Heart right ventricle (tissue), 16 donors: ENCODE results near the gene SIN3A. TPM values are rescaled to one million over a fixed set of nuclear protein-coding genes. Genes with fewer than 3 reads are reported as not detected.

Experiments
- ATAC-seq, 8 donors: fragments of 200-7000 bp; cut with Tn5 transposase; one replicate each; pipeline ENCODE4 v1.9.1; 2020; ENCODE audit warnings: mild to moderate bottlenecking in 8 of 8, moderate library complexity in 8 of 8, moderate number of reproducible peaks in 1 of 8
- DNase-seq, 2 donors: peaks; one replicate each; pipeline ENCODE4 v3.0.0-alpha.2; 2020
- H3K27ac ChIP-seq, 10 donors: fragments of 200-600 bp; sonication (generic) in 2 of 10; one replicate each; pipeline versions ENCODE4 v1.5.0 to v1.8.0; 2020 to 2022; ENCODE audit warnings: mild to moderate bottlenecking in 3 of 10
- H3K27me3 ChIP-seq, 7 donors: fragments of 200-600 bp; one replicate each; pipeline ENCODE4 v1.8.0; 2021 to 2022; ENCODE audit warnings: mild to moderate bottlenecking in 2 of 7
- H3K36me3 ChIP-seq, 9 donors: fragments of 200-600 bp; sonication (generic) in 1 of 9; one replicate each; pipeline versions ENCODE4 v1.5.0 to v1.8.0; 2020 to 2022; ENCODE audit warnings: mild to moderate bottlenecking in 2 of 9
- H3K4me1 ChIP-seq, 9 donors: fragments of 200-600 bp; sonication (generic) in 1 of 9; one replicate each; pipeline versions ENCODE4 v1.5.0 to v1.8.0; 2020 to 2022; ENCODE audit warnings: mild to moderate bottlenecking in 4 of 9
- H3K4me3 ChIP-seq, 10 donors: fragments of 200-600 bp; sonication (generic) in 2 of 10; one replicate each; pipeline versions ENCODE4 v1.5.0 to v1.8.0; 2020 to 2022; ENCODE audit warnings: mild to moderate bottlenecking in 7 of 10, moderate library complexity in 2 of 10
- H3K9me3 ChIP-seq, 11 donors: fragments of 200-600 bp in 10 of 11; sonication (generic) in 2 of 11; one replicate each; pipeline versions ENCODE4 v1.5.0 to v1.8.0; 2013 to 2022; ENCODE audit warnings: mild to moderate bottlenecking in 2 of 11, control low read depth in 1 of 11, moderate library complexity in 1 of 11
- CTCF ChIP-seq, 9 donors: fragments of 200-600 bp; sonication (generic) in 2 of 9; IDR thresholded peaks; one replicate each; pipeline versions ENCODE4 v1.5.0 to v1.8.0; 2021 to 2022; ENCODE audit warnings: antibody characterized with exemption in 9 of 9, mild to moderate bottlenecking in 5 of 9, moderate library complexity in 1 of 9
- WGBS, 2 donors: extraction: QIAGEN DNeasy Blood & Tissue Kit; methylation state at CpG; one replicate each; pipeline ENCODE4 v1.1.7; 2013; ENCODE audit warnings: inconsistent platforms in 1 of 2; 5-methylcytosine and 5-hydroxymethylcytosine counted together
- intact Hi-C, 10 donors: fragments of 100-400 bp; cut with DNase I; formaldehyde crosslinking; loops; one replicate each; pipeline versions ENCODE4 v1.11.1 to v1.14.2; 2022
- microRNA-seq, 2 donors: library from miRNA; unstranded; fragments of <30 nt; microRNA quantifications; one replicate each; pipeline ENCODE4 v1.2.0, GENCODE V29; 2021
- polyA plus RNA-seq, 2 donors: library from polyadenylated mRNA; stranded (reverse); fragments of 200-250 nt; gene quantifications; one replicate each; pipeline ENCODE4 v1.2.3, GENCODE V29; 2013
- total RNA-seq, 10 donors: library from RNA; stranded (reverse); fragmentation: NEBNext Ultra II Directional in 3 of 10; extraction: Animal tissue kit (Norgen Biotek cat#: 25700) in 3 of 10; gene quantifications; one replicate each; pipeline versions ENCODE4 v1.2.1 to v1.2.4, GENCODE V29; 2021 to 2023
- donor health status: Arrhythmogenic right ventricular cardiomyopathy.
- donor health status: ischemic (EF 13 %, LVEDD 7.1; RV severe dilation, severe dysfunction).
- donor health status: healthy with polysubstance abuse.
- donor health status: DM: no; HTN: yes; CAD: no.
- donor health status: DM: no; HTN: no; CAD: no.
- donor health status: ischemic (EF 25% LVEDD 6.9; RV normal size, moderate dysfunction).
- donor health status: ischemic (EF 25% LVEDD 5.7; RV mildly dilated, moderate dysfunction).
- donor health status: healthy.
- donor health status: DM: yes; HTN: yes; CAD: no.
- donor health status: Ischemic cardiomyopathy.
- donor health status: ischemic (EF 35%, LVEDD 5.7; RV mildly dilated, moderate dysfunction).
- donor health status: nonischemic (EF 11% LVEDD 7.7; RV severe dilation, severe dysfunction).
- donor health status: DM: yes; HTN: yes; CAD: no.
- donor health status: PGD.
- donor health status: ischemic (EF 29% LVEDD 5.4; RV normal size, mild dysfunction).
- donor health status: nonischemic (EF 23%, LVEDD 6.1; RV moderate dilation, normal function).

Gene SIN3A
- total and polyA plus RNA-seq, 12 donors, result 7.9 to 41.8 (median 29.3) TPM

GRCh38 chr15:75327491-75327890 lies 124.0 kb downstream of the SIN3A start:
- WGBS, 2 donors, result 78 to 86% methylated on average over 3 of the region's 3 CpGs
- ATAC-seq (no peak), DNase-seq (no peak)
- intact Hi-C loops, result loop anchor here in 2 of 10 donors (10.0 kb wide), 2 partner anchors 57 to 113 kb away; no protein-coding TSS in a partner anchor
- no peak for TF ChIP-seq CTCF (IDR thresholded peaks at IDR 0.05)
- Histone ChIP-seq H3K4me1 (no peaks in the 10 kb centered on the region), H3K4me3 (no peak overlapping the region), H3K9me3 (no peaks in the 10 kb centered on the region), H3K27ac (no peak overlapping the region), H3K27me3 (no peaks in the 10 kb centered on the region), H3K36me3 (no peaks in the 10 kb centered on the region)

- no peaks in the 10 kb centered on the region for H3K4me1 ChIP-seq
- ATAC-seq, result no peak
- H3K4me3 ChIP-seq, result no peak overlapping the region
- TF ChIP-seq CTCF (IDR thresholded peaks at IDR 0.05), result no peak
- no peak for DNase-seq
- H3K9me3 ChIP-seq, result no peaks in the 10 kb centered on the region
- intact Hi-C loops, result loop anchor here in 2 of 10 donors (10.0 kb wide), 2 partner anchors 58 to 112 kb away; no protein-coding TSS in a partner anchor
- 88 to 89% methylated on average over 4 of the region's 4 CpGs for WGBS, 2 donors
- H3K36me3 ChIP-seq, result no peaks in the 10 kb centered on the region
- H3K27me3 ChIP-seq, result no peaks in the 10 kb centered on the region
- H3K27ac ChIP-seq, result no peak overlapping the region
Measured at GRCh38 chr15:75327005-75327404, 124.5 kb downstream of the SIN3A start.

GRCh38 chr15:75325922-75326321 lies 125.6 kb downstream of the SIN3A start:
- intact Hi-C loops, result loop anchor here in 2 of 10 donors (10.0 kb wide), 2 partner anchors 59 to 111 kb away; no protein-coding TSS in a partner anchor
- Histone ChIP-seq H3K9me3 (no peaks in the 10 kb centered on the region), H3K27me3 (no peaks in the 10 kb centered on the region), H3K36me3 (no peaks in the 10 kb centered on the region), H3K4me3 (no peak overlapping the region), H3K4me1 (no peaks in the 10 kb centered on the region), H3K27ac (no peak overlapping the region)
- WGBS, 2 donors, result 94 to 95% methylated on average over 4 of the region's 4 CpGs
- ATAC-seq (no peak), DNase-seq (no peak)
- no peak for TF ChIP-seq CTCF (IDR thresholded peaks at IDR 0.05)

- intact Hi-C loops, result loop anchor here in 2 of 10 donors (10.0 kb wide), 2 partner anchors 63 to 107 kb away; no protein-coding TSS in a partner anchor
- no peak for TF ChIP-seq CTCF (IDR thresholded peaks at IDR 0.05)
- DNase-seq, result no peak
- no peaks in the 10 kb centered on the region for H3K27me3 ChIP-seq
- no peak for ATAC-seq
- no peaks in the 10 kb centered on the region for H3K4me1 ChIP-seq
- no peak overlapping the region for H3K27ac ChIP-seq
- H3K36me3 ChIP-seq, result no peaks in the 10 kb centered on the region
- no peaks in the 10 kb centered on the region for H3K9me3 ChIP-seq
- H3K4me3 ChIP-seq, result no peak overlapping the region
- WGBS, 2 donors, result 90 to 94% methylated on average over 6 of the region's 6 CpGs
Measured at GRCh38 chr15:75321711-75322110, 129.8 kb downstream of the SIN3A start.

Small RNAs within 50 kb of the gene (microRNA-seq; reads per million reads assigned to microRNA genes)
- 0 reads per million in 2 donors for gene MIR631

Other genes with a start within 250 kb of the SIN3A start
- 10 to 100 TPM in 9 of 10 donors, 1 to 10 TPM in 1; 6.9 to 23.7 (median 14.8) TPM for gene C15orf39, start 249.8 kb downstream of the SIN3A start, total RNA-seq
- gene C15orf39, start 249.8 kb downstream of the SIN3A start, polyA plus RNA-seq, result 1 to 10 TPM; 7.7 to 8.0 TPM
- not detected for gene GOLGA6C, start 193.4 kb downstream of the SIN3A start, total RNA-seq
- not detected for gene GOLGA6C, start 193.4 kb downstream of the SIN3A start, polyA plus RNA-seq
- under 1 TPM in 1 of 10 donors, not detected in 9; 0.09 TPM for gene GOLGA6D, start 168.9 kb downstream of the SIN3A start, total RNA-seq
- not detected for gene GOLGA6D, start 168.9 kb downstream of the SIN3A start, polyA plus RNA-seq
- 10 to 100 TPM; 29.0 to 45.6 (median 38.0) TPM for gene COMMD4, start 115.6 kb downstream of the SIN3A start, total RNA-seq
- gene COMMD4, start 115.6 kb downstream of the SIN3A start, polyA plus RNA-seq, result 10 to 100 TPM; 59.5 to 74.3 TPM
- gene NEIL1, start 104.7 kb downstream of the SIN3A start, total RNA-seq, result 10 to 100 TPM in 3 of 10 donors, 1 to 10 TPM in 7; 4.1 to 17.8 (median 8.1) TPM
- gene NEIL1, start 104.7 kb downstream of the SIN3A start, polyA plus RNA-seq, result 10 to 100 TPM in 1 of 2 donors, 1 to 10 TPM in 1; 6.1 to 41.6 TPM
- 100 to 1,000 TPM in 9 of 10 donors, 10 to 100 TPM in 1; 90.4 to 128 (median 108) TPM for gene MAN2C1, start 83.1 kb downstream of the SIN3A start, total RNA-seq
- gene MAN2C1, start 83.1 kb downstream of the SIN3A start, polyA plus RNA-seq, result 100 to 1,000 TPM in 1 of 2 donors, 10 to 100 TPM in 1; 86.7 to 371 TPM
- 10 to 100 TPM in 1 of 10 donors, 1 to 10 TPM in 9; 5.8 to 11.0 (median 8.4) TPM for gene PTPN9, start 127.6 kb upstream of the SIN3A start, total RNA-seq
- 1 to 10 TPM; 2.0 to 6.7 TPM for gene PTPN9, start 127.6 kb upstream of the SIN3A start, polyA plus RNA-seq
- gene SNUPN, start 174.0 kb upstream of the SIN3A start, total RNA-seq, result 10 to 100 TPM; 12.9 to 18.2 (median 16.1) TPM
- gene SNUPN, start 174.0 kb upstream of the SIN3A start, polyA plus RNA-seq, result 10 to 100 TPM; 14.6 to 17.4 TPM
- gene IMP3, start 188.5 kb upstream of the SIN3A start, total RNA-seq, result 10 to 100 TPM; 33.8 to 57.6 (median 40.2) TPM
- 10 to 100 TPM; 33.7 to 77.2 TPM for gene IMP3, start 188.5 kb upstream of the SIN3A start, polyA plus RNA-seq
- gene SNX33, start 196.2 kb upstream of the SIN3A start, total RNA-seq, result 10 to 100 TPM in 4 of 10 donors, 1 to 10 TPM in 6; 7.6 to 14.8 (median 9.8) TPM
- 1 to 10 TPM; 7.4 to 8.1 TPM for gene SNX33, start 196.2 kb upstream of the SIN3A start, polyA plus RNA-seq